Fibroblast of upper back skin (primary cell): ENCODE data around the gene GNPTG.

Experiments used
- DNase-seq: peaks from one replicate; pipeline ENCODE4 v3.0.0-alpha.2; 2013

Gene GNPTG

DNA sequence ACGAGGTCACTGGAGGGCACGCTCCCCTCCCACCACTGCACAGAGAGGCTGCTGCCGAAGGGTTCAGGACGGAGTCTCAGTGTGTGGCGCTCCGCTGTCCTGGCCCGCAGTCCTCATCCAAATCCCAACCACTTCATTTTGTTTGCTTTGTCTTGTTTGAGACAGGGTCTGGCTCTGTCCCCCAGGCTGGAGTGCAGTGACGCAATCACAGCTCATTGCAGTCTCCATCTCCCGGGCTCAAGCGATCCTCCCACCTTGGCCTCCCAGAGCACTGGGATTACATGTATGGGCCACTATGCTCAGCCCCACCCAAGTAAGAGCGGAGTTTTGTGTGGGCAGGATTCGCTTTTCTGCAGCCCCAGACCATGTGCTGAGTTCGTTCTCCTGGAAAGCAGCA is 50.0 kb downstream of the GNPTG start:
- DNase-seq, result no peak

- no peak for DNase-seq
Observed at GRCh38 chr16:1403036-1403435, 51.3 kb downstream of the GNPTG start.

DNA sequence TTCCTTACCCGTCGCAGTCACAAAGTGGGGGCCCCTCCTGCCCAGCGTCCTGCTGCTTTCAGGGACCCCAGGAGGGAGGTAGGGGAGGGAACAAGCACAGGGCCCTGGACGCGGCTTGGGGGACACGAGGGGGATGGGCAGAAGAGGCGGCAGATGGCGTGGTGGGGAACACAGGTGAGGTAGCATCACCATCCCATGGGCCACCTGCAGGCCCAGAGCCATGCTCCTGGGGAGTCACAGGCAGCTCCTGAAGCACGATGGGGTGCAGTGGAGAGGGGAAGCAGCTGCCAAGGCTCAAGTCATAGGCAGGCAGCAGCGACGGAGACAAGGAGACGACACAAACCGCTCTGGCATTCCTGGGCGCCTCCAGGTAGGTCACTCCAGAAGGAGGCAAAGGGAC is 52.0 kb downstream of the GNPTG start:
- no peak for DNase-seq

DNA sequence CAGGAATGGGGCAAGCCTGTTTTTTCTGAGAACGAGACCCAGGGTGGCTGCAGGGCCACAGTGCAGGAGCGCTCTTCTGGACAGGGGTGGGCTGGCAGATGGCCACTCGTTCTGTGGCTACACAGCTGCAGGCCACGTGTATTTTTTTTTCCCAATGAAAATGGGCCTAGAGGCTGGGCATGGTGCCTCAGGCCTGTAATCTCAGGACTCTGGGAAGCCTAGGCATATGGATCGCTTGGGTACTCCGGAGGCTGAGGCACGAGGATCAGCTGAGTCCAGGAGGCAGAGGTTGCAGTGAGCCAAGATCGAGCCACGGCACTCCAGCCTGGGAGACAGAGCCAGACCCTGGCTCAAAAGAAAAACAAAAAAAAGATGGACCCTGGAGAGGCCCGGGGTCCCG is 56.0 kb downstream of the GNPTG start:
- DNase-seq, result peak; percentile 35

DNA sequence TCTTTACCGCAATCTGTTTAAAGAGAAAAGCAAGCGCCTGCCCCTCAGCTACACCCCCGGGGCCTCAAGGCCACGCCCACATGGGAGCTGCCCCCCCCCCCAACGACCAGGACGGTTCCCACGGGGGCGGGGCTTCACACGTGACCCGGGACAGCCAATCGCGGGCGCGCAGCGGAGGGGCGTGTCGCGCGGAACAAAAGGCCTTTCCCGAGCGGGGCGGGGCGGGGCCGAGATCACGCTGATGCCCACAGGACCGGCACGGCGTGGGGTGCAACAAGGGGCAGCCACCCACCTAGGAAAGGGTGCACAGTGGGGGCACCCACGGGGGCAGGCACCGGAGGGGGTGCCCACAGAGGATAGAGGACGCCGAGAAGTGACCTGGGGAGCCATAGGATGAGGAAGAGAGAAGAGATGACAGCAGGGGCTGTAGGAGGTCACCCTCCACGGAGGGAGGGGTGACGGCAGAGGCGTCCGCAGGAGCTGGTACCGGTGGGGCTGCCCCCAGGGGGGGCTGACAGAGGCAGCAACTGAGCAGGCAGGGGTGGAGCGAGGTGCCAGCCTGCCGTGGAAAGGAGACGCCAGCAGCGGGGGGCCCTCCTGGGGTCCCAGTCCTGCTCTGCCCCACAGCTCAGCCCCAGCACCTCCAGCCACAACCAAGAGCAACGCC is 56.6 kb downstream of the GNPTG start:
- DNase-seq, result peak; percentile 88

GRCh38 chr16:1412847-1413246 is 61.1 kb downstream of the GNPTG start:
- DNase-seq, result no peak
